ENCODE data around the gene CEP89.

- TF ChIP-seq CTCF (IDR thresholded peaks at IDR 0.05) (no peak), POLR2A (IDR thresholded peaks at IDR 0.05) (no peak)
Measured at GRCh38 chr19:32869966-32870573, 101.7 kb downstream of the CEP89 start.
